Astrocyte (in vitro differentiated cells and primary cell): ENCODE results near the gene FBXL14. TPM values are rescaled to one million over a fixed set of nuclear protein-coding genes. Genes with fewer than 3 reads are reported as not detected.

Source experiments
- DNase-seq: peaks from one replicate; pipeline ENCODE4 v3.0.0-alpha.2; 2010; ENCODE audit warnings: low read depth
- FAIRE-seq: peaks from 2 replicates; lab custom pipeline; 2011; peaks lifted over from hg19 to GRCh38; lab: Jason Lieb, UNC
- H2AFZ ChIP-seq: 2 replicates; pipeline ENCODE4 v1.6.0; 2012; ENCODE audit warnings: low read depth, low read length, inconsistent platforms
- H3K27ac ChIP-seq: 2 replicates; pipeline ENCODE4 v1.5.1; 2011; ENCODE audit warnings: low read depth, low read length, inconsistent platforms
- H3K27me3 ChIP-seq: 2 replicates; pipeline ENCODE4 v1.6.0; 2011; ENCODE audit warnings: low read length, inconsistent platforms; ENCODE audit not compliant: insufficient read depth
- H3K36me3 ChIP-seq: 2 replicates; pipeline ENCODE4 v1.5.1; 2011; ENCODE audit warnings: low read length, inconsistent platforms; ENCODE audit not compliant: insufficient read depth
- H3K4me1 ChIP-seq: 2 replicates; pipeline ENCODE4 v1.5.1; 2011; ENCODE audit warnings: low read length, inconsistent platforms; ENCODE audit not compliant: insufficient read depth
- H3K4me2 ChIP-seq: 2 replicates; pipeline ENCODE4 v1.6.0; 2012; ENCODE audit warnings: low read length, inconsistent platforms
- H3K4me3 ChIP-seq: 2 replicates; pipeline ENCODE4 v1.5.1; 2011; ENCODE audit warnings: low read depth, mild to moderate bottlenecking, low read length, inconsistent platforms; ENCODE audit not compliant: insufficient read depth
- H3K79me2 ChIP-seq: 2 replicates; pipeline ENCODE4 v1.6.0; 2012; ENCODE audit warnings: mild to moderate bottlenecking, low read length, inconsistent platforms; ENCODE audit not compliant: insufficient read depth
- H3K9ac ChIP-seq: 2 replicates; pipeline ENCODE4 v1.6.0; 2012; ENCODE audit warnings: mild to moderate bottlenecking, low read length, inconsistent platforms
- H3K9me3 ChIP-seq: 2 replicates; pipeline ENCODE4 v1.5.1; 2012; ENCODE audit warnings: low read depth, mild to moderate bottlenecking, low read length, inconsistent platforms; ENCODE audit not compliant: insufficient read depth
- H4K20me1 ChIP-seq: 2 replicates; pipeline ENCODE4 v1.6.0; 2012; ENCODE audit warnings: low read length, inconsistent platforms; ENCODE audit not compliant: insufficient read depth
- H3K27ac Mint-ChIP-seq: one replicate; pipeline ENCODE4 v1.8.0; 2021; ENCODE audit warnings: mild to moderate bottlenecking, mixed read lengths; ENCODE audit not compliant: unreplicated experiment
- H3K27me3 Mint-ChIP-seq: one replicate; pipeline ENCODE4 v1.8.0; 2021; ENCODE audit warnings: low read depth, mixed read lengths; ENCODE audit not compliant: unreplicated experiment
- H3K36me3 Mint-ChIP-seq: one replicate; pipeline ENCODE4 v1.8.0; 2021; ENCODE audit warnings: low read depth, mixed read lengths; ENCODE audit not compliant: unreplicated experiment
- H3K4me1 Mint-ChIP-seq: one replicate; pipeline ENCODE4 v1.8.0; 2021; ENCODE audit warnings: low read depth, mixed read lengths; ENCODE audit not compliant: unreplicated experiment
- H3K4me3 Mint-ChIP-seq: one replicate; pipeline ENCODE4 v1.8.0; 2021; ENCODE audit warnings: mild to moderate bottlenecking, moderate library complexity, mixed read lengths; ENCODE audit not compliant: unreplicated experiment
- H3K9me3 Mint-ChIP-seq: one replicate; pipeline ENCODE4 v1.8.0; 2021; ENCODE audit warnings: mild to moderate bottlenecking, mixed read lengths; ENCODE audit not compliant: unreplicated experiment
- EZH2 ChIP-seq: IDR thresholded peaks from 2 replicates; pipeline ENCODE4 v1.6.1; 2012; ENCODE audit warnings: mild to moderate bottlenecking, low read length, inconsistent platforms; ENCODE audit not compliant: insufficient read depth
- total RNA-seq: library from RNA; stranded (reverse); gene quantifications from 2 replicates; pipeline ENCODE4 v1.2.1, GENCODE V29; 2021
- TF ChIP-seq, protein P1 (sequence below): IDR thresholded peaks from 2 replicates; pipeline ENCODE4 v1.5.1; 2011; ENCODE audit warnings: low read depth, mild to moderate bottlenecking, inconsistent platforms, low read length, moderate library complexity; ENCODE audit not compliant: insufficient read depth

The FBXL14 gene
- total RNA-seq, 1 donor from 2014 or later = 9.2 TPM

DNA sequence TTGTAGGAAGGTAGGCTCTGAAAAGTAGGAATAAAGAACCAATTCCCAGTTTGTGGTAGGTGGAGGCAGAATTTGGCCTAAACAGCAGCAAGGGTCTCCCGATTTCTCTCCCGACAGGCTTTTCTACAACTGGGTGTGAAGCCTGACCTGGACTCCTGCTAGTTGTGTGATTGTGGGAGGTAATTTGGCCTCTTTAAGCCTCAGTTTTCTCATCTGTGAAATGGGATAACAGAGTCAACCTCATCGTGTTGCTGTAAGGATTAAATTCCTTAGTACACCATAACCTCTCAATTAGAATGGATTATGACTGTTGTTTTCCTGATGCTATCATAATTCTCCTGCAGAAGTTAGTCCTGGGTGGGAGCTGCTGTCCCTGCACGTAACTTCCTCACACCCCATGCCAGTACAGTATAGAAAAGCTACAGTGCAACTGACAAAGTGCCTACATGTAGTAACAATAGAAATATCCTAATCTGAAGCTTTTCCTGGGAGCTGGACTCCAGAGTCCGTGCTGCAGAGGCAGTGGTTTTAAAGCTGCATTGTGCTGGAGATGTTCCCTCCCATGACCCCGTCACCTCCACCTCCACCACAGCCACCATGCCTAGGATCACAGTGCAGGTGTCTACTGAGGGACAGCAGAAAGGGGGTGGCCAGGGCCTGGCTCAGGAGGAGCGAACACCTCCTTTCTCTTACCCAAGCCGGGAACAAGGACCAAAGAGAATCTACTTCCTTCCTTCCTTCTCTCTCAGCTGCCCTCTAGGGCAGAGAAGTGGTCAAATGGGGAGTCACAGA lies 76.5 kb downstream of the FBXL14 start:
- H3K36me3 ChIP-seq = no peaks in the 10 kb centered on the region
- H3K9me3 ChIP-seq = peaks cover 3% of the 10 kb centered on the region
- Mint-ChIP-seq H3K9me3 (no peaks in the 10 kb centered on the region), H3K27ac (no peak overlapping the region), H3K36me3 (no peaks in the 10 kb centered on the region), H3K4me3 (no peak overlapping the region), H3K4me1 (peaks cover 27% of the 10 kb centered on the region), H3K27me3 (no peaks in the 10 kb centered on the region)
- H3K4me1 ChIP-seq = peaks cover 23% of the 10 kb centered on the region
- H3K9ac ChIP-seq = no peak overlapping the region
- no peaks in the 10 kb centered on the region for H3K79me2 ChIP-seq
- DNase-seq (no peak), FAIRE-seq (no peak)
- H3K27ac ChIP-seq = no peak overlapping the region
- no peaks in the 10 kb centered on the region for H3K27me3 ChIP-seq
- H3K4me3 ChIP-seq = no peak overlapping the region
- no peak overlapping the region for H2AFZ ChIP-seq
- peak overlapping the region; percentile 18 for H3K4me2 ChIP-seq
- no peaks in the 10 kb centered on the region for H4K20me1 ChIP-seq
- TF ChIP-seq, protein P1, sequence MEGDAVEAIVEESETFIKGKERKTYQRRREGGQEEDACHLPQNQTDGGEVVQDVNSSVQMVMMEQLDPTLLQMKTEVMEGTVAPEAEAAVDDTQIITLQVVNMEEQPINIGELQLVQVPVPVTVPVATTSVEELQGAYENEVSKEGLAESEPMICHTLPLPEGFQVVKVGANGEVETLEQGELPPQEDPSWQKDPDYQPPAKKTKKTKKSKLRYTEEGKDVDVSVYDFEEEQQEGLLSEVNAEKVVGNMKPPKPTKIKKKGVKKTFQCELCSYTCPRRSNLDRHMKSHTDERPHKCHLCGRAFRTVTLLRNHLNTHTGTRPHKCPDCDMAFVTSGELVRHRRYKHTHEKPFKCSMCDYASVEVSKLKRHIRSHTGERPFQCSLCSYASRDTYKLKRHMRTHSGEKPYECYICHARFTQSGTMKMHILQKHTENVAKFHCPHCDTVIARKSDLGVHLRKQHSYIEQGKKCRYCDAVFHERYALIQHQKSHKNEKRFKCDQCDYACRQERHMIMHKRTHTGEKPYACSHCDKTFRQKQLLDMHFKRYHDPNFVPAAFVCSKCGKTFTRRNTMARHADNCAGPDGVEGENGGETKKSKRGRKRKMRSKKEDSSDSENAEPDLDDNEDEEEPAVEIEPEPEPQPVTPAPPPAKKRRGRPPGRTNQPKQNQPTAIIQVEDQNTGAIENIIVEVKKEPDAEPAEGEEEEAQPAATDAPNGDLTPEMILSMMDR = no peak
- TF ChIP-seq EZH2 = no peak

GRCh38 chr12:1517007-1517406 lies 77.4 kb downstream of the FBXL14 start:
- Histone ChIP-seq H3K4me2 (peak overlapping the region; percentile 18), H3K9ac (no peak overlapping the region), H4K20me1 (no peaks in the 10 kb centered on the region), H3K27ac (peak overlapping the region; percentile 12), H3K36me3 (no peaks in the 10 kb centered on the region), H3K9me3 (peaks cover 3% of the 10 kb centered on the region), H3K27me3 (no peaks in the 10 kb centered on the region), H3K4me3 (no peak overlapping the region), H3K4me1 (peaks cover 23% of the 10 kb centered on the region), H2AFZ (no peak overlapping the region), H3K79me2 (no peaks in the 10 kb centered on the region)
- Mint-ChIP-seq H3K4me3 (no peak overlapping the region), H3K4me1 (peaks cover 27% of the 10 kb centered on the region), H3K36me3 (no peaks in the 10 kb centered on the region), H3K27me3 (no peaks in the 10 kb centered on the region), H3K27ac (peak overlapping the region; percentile 73), H3K9me3 (no peaks in the 10 kb centered on the region)
- peak; percentile 92 for DNase-seq
- TF ChIP-seq, protein P1 = peak; percentile 44
- no peak for TF ChIP-seq EZH2
- no peak for FAIRE-seq

Other genes starting within 250 kb of the FBXL14 start
- gene WNT5B, start 34.6 kb upstream of the FBXL14 start, total RNA-seq = 110 TPM in 2 replicates
- 52.8 and 56.6 TPM in 2 replicates for gene ADIPOR2, start 96.5 kb upstream of the FBXL14 start, total RNA-seq
- gene LRTM2, start 226.0 kb upstream of the FBXL14 start, total RNA-seq = not detected in 2 replicates